ENCODE results near the gene GPSM1.

GRCh38 chr9:136310273-136311030 is 16.9 kb upstream of the GPSM1 start:
- TF ChIP-seq CTCF (IDR thresholded peaks at IDR 0.05) (no peak), POLR2A (IDR thresholded peaks at IDR 0.05) (no peak)
